Stimulated activated naive CD8-positive, alpha-beta T cell treated with anti-CD3 and anti-CD28 coated beads, Interleukin-15, Interleukin-2, amounts not matched to agents 100 U/mL and 50 U/mL, for 24 hours (primary cell): ENCODE results near the gene LRRC8B.
"Not testable (repeated sequence)": the region's sequence is repeated elsewhere in the genome, so short reads cannot be mapped to it uniquely, and the experiment has no call there.

Experiments used
- ATAC-seq: fragments of 150-1000 bp; cut with Tn5 transposase; one replicate; pipeline ENCODE4 v1.10.0; 2021
- DNase-seq: peaks from one replicate; pipeline ENCODE4 v3.0.0; 2021

LRRC8B gene

DNA sequence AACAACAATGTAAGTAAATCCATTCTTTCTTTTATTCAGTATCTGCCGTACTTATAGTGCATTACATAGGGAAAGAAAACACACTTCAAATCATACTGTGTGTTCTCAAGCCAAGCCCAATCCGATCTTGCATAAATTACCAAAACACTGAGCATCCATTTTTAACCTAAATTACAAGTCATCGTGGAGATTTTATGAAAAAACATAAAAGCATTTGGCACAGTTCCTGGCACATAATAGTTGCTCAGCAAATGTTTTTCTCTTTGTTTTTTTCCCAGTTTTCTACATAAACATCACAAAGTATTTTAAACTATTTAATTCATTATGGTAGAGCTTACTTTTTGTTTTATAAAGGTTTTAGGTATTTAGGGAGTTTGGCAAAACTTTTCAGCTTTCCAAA is 60.2 kb downstream of the LRRC8B start:
- ATAC-seq (no peak), DNase-seq (no peak)

DNA sequence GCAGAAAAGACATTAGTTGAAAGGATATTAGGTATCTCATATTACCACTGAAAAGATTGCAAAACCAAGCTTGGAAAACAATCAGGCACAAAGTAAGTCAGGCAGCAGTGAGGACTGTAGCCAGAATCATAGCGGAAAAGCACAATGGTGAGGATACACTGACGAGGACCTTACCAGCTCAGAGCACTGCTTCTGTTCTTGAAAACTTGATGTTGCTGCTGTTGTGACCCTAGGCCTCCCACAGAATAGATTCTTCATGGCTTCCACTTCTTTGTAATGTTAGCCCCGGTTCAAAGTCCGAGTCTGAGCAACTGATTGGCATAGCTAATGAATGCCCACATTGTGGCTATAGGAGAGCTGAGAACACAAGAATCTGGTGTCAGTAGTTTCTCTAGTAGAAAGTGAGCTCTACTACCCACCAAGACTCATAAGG is 63.1 kb downstream of the LRRC8B start:
- no peak for ATAC-seq
- DNase-seq = no peak

DNA sequence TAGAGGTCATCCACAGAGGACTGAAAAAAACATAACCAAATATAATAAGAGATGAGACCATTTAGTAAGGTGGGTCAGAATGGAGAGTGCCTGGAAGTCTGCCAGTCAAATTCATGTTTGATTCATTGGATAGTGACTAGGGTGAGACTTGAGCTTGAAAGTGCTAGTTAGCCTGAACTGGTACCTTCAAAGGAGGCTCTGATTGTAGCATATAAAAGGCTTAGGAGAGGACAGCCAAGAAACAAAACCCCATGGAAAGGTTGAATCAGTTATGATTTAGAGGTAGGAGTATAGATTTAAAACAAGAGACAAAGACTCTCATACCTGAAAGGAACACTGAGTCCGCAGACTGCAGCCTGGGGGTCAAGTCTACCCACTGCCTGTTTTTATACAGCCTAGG is 63.9 kb downstream of the LRRC8B start:
- DNase-seq = no peak

GRCh38 chr1:89589515-89589914 is 64.9 kb downstream of the LRRC8B start:
- DNase-seq = no peak
- no peak for ATAC-seq

More for the DNA sequence above, 63.9 kb downstream of the LRRC8B start:
- ATAC-seq = peak; percentile 63

GRCh38 chr1:89590341-89591080 is 65.9 kb downstream of the LRRC8B start:
- ATAC-seq (peak; percentile 54), DNase-seq (no peak)

DNA sequence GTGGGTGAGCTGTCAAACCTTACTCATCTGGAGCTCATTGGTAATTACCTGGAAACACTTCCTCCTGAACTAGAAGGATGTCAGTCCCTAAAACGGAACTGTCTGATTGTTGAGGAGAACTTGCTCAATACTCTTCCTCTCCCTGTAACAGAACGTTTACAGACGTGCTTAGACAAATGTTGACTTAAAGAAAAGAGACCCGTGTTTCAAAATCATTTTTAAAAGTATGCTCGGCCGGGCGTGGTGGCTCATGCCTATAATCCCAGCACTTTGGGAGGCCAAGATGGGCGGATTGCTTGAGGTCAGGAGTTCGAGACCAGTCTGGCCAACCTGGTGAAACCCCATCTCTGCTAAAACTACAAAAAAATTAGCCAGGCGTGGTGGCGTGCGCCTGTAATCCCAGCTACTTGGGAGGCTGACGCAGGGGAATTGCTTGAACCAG is 68.3 kb downstream of the LRRC8B start:
- DNase-seq, ATAC-seq: not testable (repeated sequence)

- DNase-seq (no peak), ATAC-seq (no peak)
These were observed 69.6 kb downstream of the LRRC8B start for GRCh38 chr1:89594096-89594740.

DNA sequence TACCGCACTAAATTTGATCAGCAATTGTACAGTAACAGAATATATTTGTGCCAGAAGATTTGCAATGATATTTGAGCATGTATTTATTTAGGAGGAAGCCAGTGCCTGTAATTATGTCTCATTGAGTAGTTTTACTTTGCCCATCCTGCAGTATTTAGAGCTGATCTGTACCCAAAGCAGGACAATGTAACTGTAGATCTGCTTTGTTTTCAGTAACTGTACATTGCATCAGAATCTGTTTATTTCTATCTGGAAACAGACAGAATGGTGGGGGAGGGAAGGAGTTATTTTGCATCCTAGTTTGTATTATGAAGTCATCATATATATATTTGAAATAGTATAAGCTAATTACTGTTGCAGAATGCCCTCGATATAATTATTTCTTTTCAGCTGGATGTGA is 72.1 kb downstream of the LRRC8B start:
- no peak for DNase-seq
- ATAC-seq = no peak

GRCh38 chr1:89598450-89599331 is 74.1 kb downstream of the LRRC8B start:
- ATAC-seq (no peak), DNase-seq (no peak)

- ATAC-seq (no peak), DNase-seq (no peak)
These were observed 74.7 kb downstream of the LRRC8B start for GRCh38 chr1:89599332-89599630.

GRCh38 chr1:89600451-89601224 is 76.0 kb downstream of the LRRC8B start:
- ATAC-seq = no peak
- no peak for DNase-seq

DNA sequence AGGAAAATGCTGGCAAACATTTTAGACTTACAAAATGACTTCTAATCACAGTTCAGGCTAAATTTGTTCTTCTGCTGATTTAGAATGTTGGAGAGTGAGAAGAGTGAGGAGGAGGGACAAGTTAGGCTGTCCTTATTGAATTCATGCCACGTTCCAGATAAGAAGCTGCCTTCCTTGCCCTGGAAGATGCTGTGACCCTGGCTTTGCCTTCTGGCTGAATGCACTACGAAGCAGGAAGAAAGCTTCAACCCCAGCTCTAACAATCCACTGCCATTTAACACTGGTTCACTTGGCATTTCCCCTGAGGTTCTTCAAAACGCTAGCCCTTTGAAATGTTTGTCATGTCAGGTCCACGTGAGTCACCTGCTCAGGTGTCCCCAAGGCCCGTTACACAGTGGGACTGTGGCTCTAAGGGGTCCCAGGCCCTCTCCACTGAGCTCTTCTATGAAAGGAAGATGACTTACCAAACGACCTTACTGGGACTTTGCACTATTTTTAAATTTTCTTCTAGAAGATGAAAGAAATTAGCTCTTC is 78.3 kb downstream of the LRRC8B start:
- ATAC-seq = peak; percentile 24
- DNase-seq = peak; percentile 40

- ATAC-seq (peak; percentile 58), DNase-seq (peak; percentile 59)
These were observed 79.2 kb downstream of the LRRC8B start for GRCh38 chr1:89603651-89604413.

DNA sequence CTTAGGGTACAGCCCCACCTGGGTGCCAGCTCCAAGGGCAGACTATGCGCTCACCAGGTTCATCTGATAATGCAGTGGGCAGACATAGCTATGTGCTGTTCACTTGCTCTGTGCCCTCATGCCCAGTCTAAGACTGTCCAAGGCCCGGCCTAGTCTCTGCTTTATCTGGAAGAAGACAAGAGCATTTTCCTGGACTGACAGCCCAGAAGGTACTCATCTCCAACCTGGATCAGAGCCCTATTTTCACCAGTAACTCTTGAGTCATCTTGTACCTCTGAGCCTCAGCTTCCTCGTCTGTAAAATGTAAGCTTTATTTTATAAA is 79.7 kb downstream of the LRRC8B start:
- peak; percentile 2 for ATAC-seq
- peak; percentile 44 for DNase-seq

DNA sequence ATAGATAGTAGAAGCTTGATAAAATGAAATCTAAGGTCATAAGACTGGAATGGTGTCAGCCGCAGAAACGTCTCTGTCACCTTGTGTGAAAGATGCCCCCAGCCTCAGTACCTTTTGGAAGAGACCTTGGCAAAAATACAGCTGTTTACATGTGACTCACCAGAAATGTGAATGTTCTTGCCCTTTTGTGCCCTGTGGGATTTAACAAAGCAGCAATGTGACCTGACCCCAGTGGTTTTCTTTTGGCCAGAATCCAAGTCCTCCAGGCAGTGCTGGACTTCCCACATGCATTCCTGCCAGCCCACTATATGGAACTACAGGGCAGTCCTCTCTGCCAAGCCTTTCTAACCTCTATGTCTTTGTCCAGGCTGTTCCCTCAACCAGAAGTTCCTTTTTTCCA is 81.1 kb downstream of the LRRC8B start:
- ATAC-seq = no peak

DNA sequence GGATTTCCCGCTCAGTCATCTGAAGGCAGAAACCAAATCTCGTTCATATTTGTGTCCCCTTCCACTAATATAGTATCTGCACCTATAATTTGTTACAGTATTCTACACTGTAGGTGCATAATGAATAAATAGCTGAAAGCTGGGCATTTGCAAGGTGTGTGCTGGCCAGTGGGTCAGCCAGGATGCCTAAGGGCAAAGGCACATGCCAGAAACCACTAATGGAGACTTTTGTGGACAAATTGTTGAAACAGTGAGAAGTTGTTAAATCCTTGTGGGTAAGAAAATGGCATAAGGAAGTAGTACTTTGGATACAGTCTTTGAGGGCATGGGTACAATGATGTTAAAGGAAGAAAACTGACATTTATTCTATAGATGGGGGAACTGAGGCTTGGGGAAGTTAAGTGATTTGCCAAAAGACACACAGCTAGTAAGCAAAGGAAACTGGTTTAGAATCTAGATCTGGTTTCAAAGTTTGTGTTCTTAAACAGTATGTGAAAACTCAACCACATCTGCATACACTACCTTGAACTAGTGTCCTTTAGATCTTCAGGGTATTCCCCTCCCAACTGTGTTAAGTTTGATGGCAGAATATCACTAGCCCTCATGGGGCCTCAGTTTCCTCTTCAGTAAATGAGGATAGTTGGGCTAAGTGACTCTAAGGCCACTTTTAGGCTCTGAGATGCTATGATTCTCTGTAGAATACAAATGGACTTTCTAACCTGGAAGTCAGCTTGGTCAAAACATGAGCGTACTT is 81.8 kb downstream of the LRRC8B start:
- ATAC-seq = peak; percentile 14
- DNase-seq = no peak

More for the DNA sequence above, 81.1 kb downstream of the LRRC8B start:
- peak; percentile 29 for DNase-seq

- ATAC-seq (no peak), DNase-seq (no peak)
These were observed 82.5 kb downstream of the LRRC8B start for GRCh38 chr1:89607156-89607555.

DNA sequence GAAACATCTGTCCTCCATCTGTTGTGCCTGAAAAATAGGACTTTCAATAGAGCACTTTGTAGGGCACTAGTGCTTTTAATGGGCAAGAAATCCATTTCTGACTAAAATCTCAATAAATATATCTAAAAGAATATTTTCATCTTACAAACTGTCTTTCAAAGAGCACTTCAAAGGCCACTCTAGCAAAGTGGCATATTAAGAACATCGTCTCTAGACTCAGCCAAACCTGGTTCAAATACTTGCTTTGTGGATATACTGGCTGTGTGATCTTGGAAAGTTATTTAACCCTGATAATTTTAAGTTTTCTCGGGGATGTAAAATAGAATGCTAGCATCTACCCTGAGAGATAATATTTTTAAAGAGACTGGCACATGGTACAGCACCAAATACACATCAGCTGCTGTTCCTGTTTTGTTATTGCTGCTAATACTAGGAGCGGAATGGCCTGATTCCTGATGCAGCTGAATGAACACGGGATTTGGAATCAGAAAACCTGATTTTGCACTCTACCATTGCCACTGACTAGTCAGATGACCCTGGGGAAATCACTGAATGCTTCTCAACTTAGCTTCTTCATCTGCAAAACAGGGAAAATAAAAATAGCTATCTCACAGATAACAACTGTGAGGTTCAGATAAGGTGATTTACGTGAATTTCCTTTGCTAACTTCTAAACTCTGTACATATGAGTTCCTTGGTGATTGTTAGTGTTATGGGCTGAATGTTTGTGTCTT is 83.1 kb downstream of the LRRC8B start:
- ATAC-seq (no peak), DNase-seq (no peak)

- DNase-seq (peak; percentile 71), ATAC-seq (peak; percentile 55)
These were observed 83.8 kb downstream of the LRRC8B start for GRCh38 chr1:89608319-89608983.
